ENCODE results near the gene LSAMP.

LSAMP gene

GRCh38 chr3:116445311-116445841 is at the start of gene LSAMP:
Gene LSAMP, minus strand, starts transcription at chr3:116445487.
- DNase-seq (ENCODE audit: low read depth in 2 of 3, low spot score in 1 of 3), result no peak

- DNase-seq (ENCODE audit: low read depth in 2 of 3, low spot score in 1 of 3), result no peak
Measured at GRCh38 chr3:116492379-116492778, 47.1 kb upstream of the LSAMP start.

- DNase-seq (ENCODE audit: low read depth in 2 of 3, low spot score in 1 of 3), result no peak
Measured at GRCh38 chr3:116483135-116483534, 37.8 kb upstream of the LSAMP start.

GRCh38 chr3:116476691-116477090 is 31.4 kb upstream of the LSAMP start:
- DNase-seq (ENCODE audit: low read depth in 2 of 3, low spot score in 1 of 3), result no peak

GRCh38 chr3:116474801-116475200 is 29.5 kb upstream of the LSAMP start:
- DNase-seq (ENCODE audit: low read depth in 2 of 3, low spot score in 1 of 3), result no peak

- DNase-seq (ENCODE audit: low read depth in 2 of 3, low spot score in 1 of 3), result no peak
Measured at GRCh38 chr3:116474032-116474780, 28.9 kb upstream of the LSAMP start.

- DNase-seq (ENCODE audit: low read depth in 2 of 3, low spot score in 1 of 3), result no peak
Measured at GRCh38 chr3:116473602-116474001, 28.3 kb upstream of the LSAMP start.

GRCh38 chr3:116470605-116471197 is 25.4 kb upstream of the LSAMP start:
- no peak for DNase-seq (ENCODE audit: low read depth in 2 of 3, low spot score in 1 of 3)

GRCh38 chr3:116469546-116469945 is 24.3 kb upstream of the LSAMP start:
- DNase-seq (ENCODE audit: low read depth in 2 of 3, low spot score in 1 of 3), result no peak

- DNase-seq (ENCODE audit: low read depth in 2 of 3, low spot score in 1 of 3), result no peak
Measured at GRCh38 chr3:116464276-116464798, 19.1 kb upstream of the LSAMP start.

GRCh38 chr3:116453666-116454346 is 8.5 kb upstream of the LSAMP start:
- no peak for DNase-seq (ENCODE audit: low read depth in 2 of 3, low spot score in 1 of 3)

- no peak for DNase-seq (ENCODE audit: low read depth in 2 of 3, low spot score in 1 of 3)
Measured at GRCh38 chr3:116449546-116450350, 4.5 kb upstream of the LSAMP start.

- DNase-seq (ENCODE audit: low read depth in 2 of 3, low spot score in 1 of 3), result no peak
Measured at GRCh38 chr3:116445990-116446389, 703 bp upstream of the LSAMP start.

GRCh38 chr3:116444819-116445310 is 422 bp downstream of the LSAMP start:
- no peak for DNase-seq (ENCODE audit: low read depth in 2 of 3, low spot score in 1 of 3)

- no peak for DNase-seq (ENCODE audit: low read depth in 2 of 3, low spot score in 1 of 3)
Measured at GRCh38 chr3:116444115-116444747, 1.1 kb downstream of the LSAMP start.

- DNase-seq (ENCODE audit: low read depth in 2 of 3, low spot score in 1 of 3), result no peak
Measured at GRCh38 chr3:116443191-116443661, 2.1 kb downstream of the LSAMP start.

- no peak for DNase-seq (ENCODE audit: low read depth in 2 of 3, low spot score in 1 of 3)
Measured at GRCh38 chr3:116442331-116443021, 2.8 kb downstream of the LSAMP start.

- no peak for DNase-seq (ENCODE audit: low read depth in 2 of 3, low spot score in 1 of 3)
Measured at GRCh38 chr3:116441652-116442051, 3.6 kb downstream of the LSAMP start.

- no peak for DNase-seq (ENCODE audit: low read depth in 2 of 3, low spot score in 1 of 3)
Measured at GRCh38 chr3:116440196-116440595, 5.1 kb downstream of the LSAMP start.

GRCh38 chr3:116433552-116433951 is 11.7 kb downstream of the LSAMP start:
- DNase-seq (ENCODE audit: low read depth in 2 of 3, low spot score in 1 of 3), result no peak
